Activated CD4-positive, alpha-beta T cell treated with anti-CD3 and anti-CD28 coated beads for 1 hour (primary cell): ENCODE data around the gene NDUFAF8.

Source experiments
- DNase-seq: peaks from one replicate; pipeline ENCODE4 v3.0.0-alpha.2; 2020

Gene NDUFAF8

GRCh38 chr17:81240761-81241160 lies 1.6 kb downstream of the NDUFAF8 start:
- DNase-seq, result no peak

GRCh38 chr17:81241203-81241602 lies 2.1 kb downstream of the NDUFAF8 start:
- no peak for DNase-seq

GRCh38 chr17:81241648-81242420 lies 2.7 kb downstream of the NDUFAF8 start:
- peak; percentile 46 for DNase-seq

GRCh38 chr17:81242421-81243332 lies 3.6 kb downstream of the NDUFAF8 start:
- no peak for DNase-seq

- DNase-seq, result no peak
These were observed 4.2 kb downstream of the NDUFAF8 start for GRCh38 chr17:81243333-81243664.

- no peak for DNase-seq
These were observed 5.4 kb downstream of the NDUFAF8 start for GRCh38 chr17:81244358-81245023.

- no peak for DNase-seq
These were observed 6.0 kb downstream of the NDUFAF8 start for GRCh38 chr17:81245024-81245664.

- DNase-seq, result no peak
These were observed 6.7 kb downstream of the NDUFAF8 start for GRCh38 chr17:81245665-81246342.

- DNase-seq, result no peak
These were observed 7.2 kb downstream of the NDUFAF8 start for GRCh38 chr17:81246343-81246670.

GRCh38 chr17:81246679-81247338 lies 7.7 kb downstream of the NDUFAF8 start:
- DNase-seq, result no peak

- no peak for DNase-seq
These were observed 8.3 kb downstream of the NDUFAF8 start for GRCh38 chr17:81247339-81247990.

- DNase-seq, result no peak
These were observed 9.5 kb downstream of the NDUFAF8 start for GRCh38 chr17:81248649-81249048.

GRCh38 chr17:81249223-81250040 lies 10.3 kb downstream of the NDUFAF8 start:
- no peak for DNase-seq

- DNase-seq, result no peak
These were observed 11.4 kb downstream of the NDUFAF8 start for GRCh38 chr17:81250286-81251093.

GRCh38 chr17:81251094-81251708 lies 12.1 kb downstream of the NDUFAF8 start:
- DNase-seq, result no peak

GRCh38 chr17:81251709-81252301 lies 12.7 kb downstream of the NDUFAF8 start:
- DNase-seq, result no peak

GRCh38 chr17:81252326-81252986 lies 13.3 kb downstream of the NDUFAF8 start:
- no peak for DNase-seq

GRCh38 chr17:81252987-81253329 lies 13.8 kb downstream of the NDUFAF8 start:
- DNase-seq, result no peak
